HEK293 (cell line): Measurements from ENCODE around the gene ICAM1.

Experiments
- BCL11A ChIP-seq: fragments of 450-650 bp; formaldehyde crosslinking; IDR thresholded peaks from 2 replicates; pipeline ENCODE4 v1.5.1; 2016; ENCODE audit warnings: low read depth, missing biosample characterization, missing genetic modification characterization
- CTCF ChIP-seq: fragments of 450-650 bp; formaldehyde crosslinking; IDR thresholded peaks from 2 replicates; pipeline ENCODE4 v1.5.1; 2016; ENCODE audit warnings: missing biosample characterization, missing genetic modification characterization
- MEIS1 ChIP-seq: sonication (generic); formaldehyde crosslinking; IDR thresholded peaks from 2 replicates; pipeline ENCODE4 v1.8.1; 2022; ENCODE audit warnings: missing genetic modification reagents, mild to moderate bottlenecking, borderline replicate concordance
- PBX3 ChIP-seq: sonication (generic); formaldehyde crosslinking; IDR thresholded peaks from 2 replicates; pipeline ENCODE4 v1.8.1; 2022; ENCODE audit warnings: mild to moderate bottlenecking, moderate library complexity, missing genetic modification reagents
- SCRT2 ChIP-seq: fragments of 450-650 bp; formaldehyde crosslinking; IDR thresholded peaks from 2 replicates; pipeline ENCODE4 v1.5.1; 2016; ENCODE audit warnings: missing biosample characterization, missing genetic modification characterization
- ZBTB7A ChIP-seq: fragments of 450-650 bp; formaldehyde crosslinking; IDR thresholded peaks from 2 replicates; pipeline ENCODE4 v1.5.1; 2016; ENCODE audit warnings: low read depth, missing biosample characterization, missing genetic modification characterization
- ZBTB8A ChIP-seq: fragments of 450-650 bp; formaldehyde crosslinking; IDR thresholded peaks from 2 replicates; pipeline ENCODE4 v1.5.1; 2016; ENCODE audit warnings: missing biosample characterization, missing genetic modification characterization
- ZIC2 ChIP-seq: fragments of 450-650 bp; formaldehyde crosslinking; IDR thresholded peaks from 2 replicates; pipeline ENCODE4 v1.5.1; 2016; ENCODE audit warnings: missing biosample characterization, missing genetic modification characterization
- ZNF221 ChIP-seq: fragments of 450-650 bp; formaldehyde crosslinking; IDR thresholded peaks from 2 replicates; pipeline ENCODE4 v1.5.1; 2017; ENCODE audit warnings: missing biosample characterization, missing genetic modification characterization, borderline replicate concordance
- ZNF280D ChIP-seq: fragments of 450-650 bp; formaldehyde crosslinking; IDR thresholded peaks from 2 replicates; pipeline ENCODE4 v1.5.1; 2016; ENCODE audit warnings: missing biosample characterization, missing genetic modification characterization
- ZNF561 ChIP-seq: fragments of 450-650 bp; IDR thresholded peaks from 2 replicates; pipeline ENCODE4 v1.5.1; 2018; ENCODE audit warnings: missing biosample characterization, missing genetic modification characterization, borderline replicate concordance
- ZNF654 ChIP-seq: fragments of 450-650 bp; formaldehyde crosslinking; IDR thresholded peaks from 2 replicates; pipeline ENCODE4 v1.5.1; 2016; ENCODE audit warnings: low read depth, missing biosample characterization, missing genetic modification characterization
- ZNF677 ChIP-seq: fragments of 450-650 bp; IDR thresholded peaks from 2 replicates; pipeline ENCODE4 v1.5.0; 2018; ENCODE audit warnings: missing biosample characterization, mild to moderate bottlenecking, missing genetic modification characterization, moderate library complexity
- ZNF776 ChIP-seq: fragments of 450-650 bp; formaldehyde crosslinking; IDR thresholded peaks from 2 replicates; pipeline ENCODE4 v1.5.0; 2017; ENCODE audit warnings: missing biosample characterization, missing genetic modification characterization, borderline replicate concordance

- TF ChIP-seq CTCF (no peak), ZNF561 (tag by site-specific recombination) (no peak), ZNF677 (tag by site-specific recombination) (no peak), ZNF776 (tag by site-specific recombination) (no peak), ZNF280D (tag by site-specific recombination) (no peak), PBX3 (CRISPR knock-in tag) (no peak), SCRT2 (no peak), MEIS1 (CRISPR knock-in tag) (no peak), ZIC2 (tag by site-specific recombination) (peak; percentile 42; the same call in 1 of the 2 replicates), BCL11A (tag by site-specific recombination) (no peak), ZBTB8A (tag by site-specific recombination) (no peak), ZNF654 (tag by site-specific recombination) (no peak), ZBTB7A (tag by site-specific recombination) (no peak; the same call in 1 of the 2 replicates), ZNF221 (no peak)
Measured at GRCh38 chr19:10292206-10292788, 21.4 kb downstream of the ICAM1 start.
